Dermis microvascular lymphatic vessel endothelial cell (primary cell): Measurements from ENCODE around the gene TTC3. TPM values are rescaled to one million over a fixed set of nuclear protein-coding genes. Genes with fewer than 3 reads are reported as not detected.
"Not testable (repeated sequence)": the region's sequence is repeated elsewhere in the genome, so short reads cannot be mapped to it uniquely, and the experiment has no call there.

Source experiments
- DNase-seq, 2 donors: peaks; one replicate each; pipeline versions ENCODE4 v3.0.0 to v3.0.0-alpha.2; 2010; ENCODE audit warnings: low read depth in 2 of 2
- total RNA-seq: library from RNA; depleted of rRNA; stranded (reverse); fragments of >200 nt; gene quantifications from 2 replicates; pipeline ENCODE4 v1.2.1, GENCODE V29; 2014

TTC3 gene, protein sequence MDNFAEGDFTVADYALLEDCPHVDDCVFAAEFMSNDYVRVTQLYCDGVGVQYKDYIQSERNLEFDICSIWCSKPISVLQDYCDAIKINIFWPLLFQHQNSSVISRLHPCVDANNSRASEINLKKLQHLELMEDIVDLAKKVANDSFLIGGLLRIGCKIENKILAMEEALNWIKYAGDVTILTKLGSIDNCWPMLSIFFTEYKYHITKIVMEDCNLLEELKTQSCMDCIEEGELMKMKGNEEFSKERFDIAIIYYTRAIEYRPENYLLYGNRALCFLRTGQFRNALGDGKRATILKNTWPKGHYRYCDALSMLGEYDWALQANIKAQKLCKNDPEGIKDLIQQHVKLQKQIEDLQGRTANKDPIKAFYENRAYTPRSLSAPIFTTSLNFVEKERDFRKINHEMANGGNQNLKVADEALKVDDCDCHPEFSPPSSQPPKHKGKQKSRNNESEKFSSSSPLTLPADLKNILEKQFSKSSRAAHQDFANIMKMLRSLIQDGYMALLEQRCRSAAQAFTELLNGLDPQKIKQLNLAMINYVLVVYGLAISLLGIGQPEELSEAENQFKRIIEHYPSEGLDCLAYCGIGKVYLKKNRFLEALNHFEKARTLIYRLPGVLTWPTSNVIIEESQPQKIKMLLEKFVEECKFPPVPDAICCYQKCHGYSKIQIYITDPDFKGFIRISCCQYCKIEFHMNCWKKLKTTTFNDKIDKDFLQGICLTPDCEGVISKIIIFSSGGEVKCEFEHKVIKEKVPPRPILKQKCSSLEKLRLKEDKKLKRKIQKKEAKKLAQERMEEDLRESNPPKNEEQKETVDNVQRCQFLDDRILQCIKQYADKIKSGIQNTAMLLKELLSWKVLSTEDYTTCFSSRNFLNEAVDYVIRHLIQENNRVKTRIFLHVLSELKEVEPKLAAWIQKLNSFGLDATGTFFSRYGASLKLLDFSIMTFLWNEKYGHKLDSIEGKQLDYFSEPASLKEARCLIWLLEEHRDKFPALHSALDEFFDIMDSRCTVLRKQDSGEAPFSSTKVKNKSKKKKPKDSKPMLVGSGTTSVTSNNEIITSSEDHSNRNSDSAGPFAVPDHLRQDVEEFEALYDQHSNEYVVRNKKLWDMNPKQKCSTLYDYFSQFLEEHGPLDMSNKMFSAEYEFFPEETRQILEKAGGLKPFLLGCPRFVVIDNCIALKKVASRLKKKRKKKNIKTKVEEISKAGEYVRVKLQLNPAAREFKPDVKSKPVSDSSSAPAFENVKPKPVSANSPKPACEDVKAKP (N-terminal part only)
- total RNA-seq = 87.8 and 120 TPM in 2 replicates

DNA sequence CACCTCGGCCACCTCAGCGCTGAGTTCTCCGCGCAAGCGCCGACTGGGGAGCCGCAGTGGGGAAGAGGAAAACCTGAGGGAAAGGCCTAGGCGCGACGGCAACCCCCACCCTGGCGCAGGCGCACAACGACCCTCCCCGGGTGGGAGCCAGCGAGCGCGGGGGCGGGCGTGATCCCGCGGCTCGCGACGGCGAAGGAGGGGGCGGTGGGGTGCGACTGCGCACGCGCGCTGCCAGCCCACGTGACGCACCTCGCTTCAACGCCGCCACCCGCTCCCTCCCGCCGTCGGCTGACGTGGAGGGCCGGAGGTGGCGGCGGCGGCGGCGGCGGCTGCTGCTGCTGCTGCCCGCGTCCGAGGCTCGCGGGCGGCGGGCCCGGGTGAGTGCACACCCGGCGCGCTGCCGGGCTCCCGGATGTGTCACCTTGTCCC is at the start of gene TTC3, which contains the start of gene PIGP:
Gene TTC3 (plus strand): TSS at position 267 of the 429 bp plus-strand sequence. CDS start 14,004 bp downstream, outside the sequence.
Gene PIGP (minus strand): TSS at position 84 of the 429 bp plus-strand sequence. CDS start 556 bp downstream, outside the sequence.
- DNase-seq = peak; percentile 87 to 96

DNA sequence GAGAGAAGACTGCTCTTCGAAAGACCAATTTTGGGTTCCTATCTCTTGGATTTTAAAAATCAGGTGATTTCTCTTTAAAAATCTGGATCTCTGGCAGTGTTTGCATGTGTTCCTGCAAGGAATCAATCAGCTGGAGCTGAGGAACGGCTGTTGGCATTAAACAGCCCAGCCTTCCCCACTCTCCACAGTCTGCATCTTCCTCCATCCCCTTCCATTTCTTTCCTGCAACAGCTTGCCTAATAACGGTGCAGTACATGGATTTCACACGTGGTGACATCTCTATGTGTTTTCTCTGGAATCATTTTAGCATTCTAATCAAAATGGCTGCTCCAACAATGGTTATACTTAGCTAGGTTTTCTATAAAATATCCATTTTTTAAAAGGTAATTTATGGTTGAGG is 46.6 kb upstream of the TTC3 start:
- DNase-seq = no peak

DNA sequence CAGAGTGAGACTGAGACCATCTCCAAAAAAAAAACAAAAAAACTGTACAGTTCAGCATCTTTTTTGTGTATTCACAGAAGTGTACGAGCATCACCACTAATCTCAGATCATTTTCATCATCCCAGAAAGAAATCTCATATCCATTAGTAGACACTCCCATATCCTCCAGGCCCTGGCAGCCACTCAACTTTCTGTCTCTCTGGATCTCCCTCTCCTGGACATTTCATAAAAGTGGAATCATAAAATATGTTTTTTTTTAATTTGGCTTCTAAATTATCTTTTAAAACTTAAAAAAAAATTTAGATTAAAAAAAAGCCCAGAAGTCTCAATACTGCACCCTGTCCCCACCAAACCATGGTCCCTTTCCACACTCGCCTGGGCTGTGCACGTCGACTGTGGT is 44.5 kb upstream of the TTC3 start:
- DNase-seq = no peak

DNA sequence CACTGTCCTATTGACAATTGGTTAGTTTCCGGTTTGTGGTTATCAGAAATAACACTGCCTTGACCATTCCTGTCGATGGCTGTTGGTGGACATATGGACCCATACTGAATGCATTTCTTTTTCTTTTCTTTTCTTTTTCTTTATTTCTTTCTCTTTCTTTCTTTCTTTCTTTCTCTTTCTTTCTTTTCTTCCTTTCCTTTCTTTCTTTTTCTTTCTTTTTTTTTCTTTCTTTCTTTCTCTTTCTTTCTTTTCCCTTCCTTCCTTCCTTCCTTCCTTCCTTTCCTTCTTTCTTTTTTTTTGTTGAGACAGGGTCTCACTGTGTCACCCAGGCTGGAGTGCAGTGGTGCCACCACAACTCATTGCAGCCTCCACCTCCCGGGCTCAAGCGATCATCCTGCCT is 42.2 kb upstream of the TTC3 start:
- DNase-seq = no peak

DNA sequence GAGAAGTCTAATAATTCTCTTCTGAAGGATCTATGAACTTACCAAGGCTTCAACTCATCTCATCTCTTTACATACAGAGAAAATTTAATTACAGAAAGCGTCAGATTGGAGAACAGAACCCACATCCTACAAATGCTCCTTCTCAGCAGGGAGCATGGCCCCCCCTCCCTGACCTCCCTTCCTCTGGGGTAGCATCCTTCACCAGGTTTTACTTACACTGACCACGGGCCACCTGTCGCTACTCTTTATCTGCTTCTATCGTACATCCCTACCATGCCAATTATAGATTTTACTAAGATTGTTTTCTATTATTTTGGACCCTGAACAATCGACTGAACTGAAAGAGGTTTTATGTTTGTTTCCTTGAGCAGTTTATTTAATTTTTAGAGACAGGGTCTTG is 40.8 kb upstream of the TTC3 start:
- no peak for DNase-seq

DNA sequence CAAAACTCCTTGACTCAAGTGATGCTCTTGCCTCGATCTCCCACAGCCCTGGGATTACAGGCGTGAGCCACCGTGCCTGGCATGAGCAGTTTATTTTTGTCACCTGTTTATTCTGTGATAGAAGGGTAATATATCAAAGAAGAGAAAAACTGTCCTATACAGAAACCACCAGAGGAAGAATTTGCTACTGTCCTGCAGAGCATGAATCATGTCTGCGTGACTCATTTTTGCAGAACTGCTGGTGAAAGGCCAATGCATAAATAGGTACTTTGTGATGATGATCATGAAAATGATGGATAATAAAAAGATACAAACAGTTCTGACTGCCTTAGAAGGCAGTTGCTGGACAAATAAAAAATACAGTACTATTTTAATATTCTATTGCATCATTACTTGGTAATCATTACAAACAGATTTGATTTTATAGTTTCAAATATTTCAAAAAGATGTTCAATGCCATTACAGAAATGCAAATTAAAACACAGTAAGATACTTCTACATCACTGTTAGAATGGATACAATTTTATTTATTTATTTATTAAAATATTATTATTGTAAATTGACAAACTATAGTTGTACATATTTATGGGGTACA is 40.1 kb upstream of the TTC3 start:
- DNase-seq = peak in 1 of 2 donors; percentile 41

DNA sequence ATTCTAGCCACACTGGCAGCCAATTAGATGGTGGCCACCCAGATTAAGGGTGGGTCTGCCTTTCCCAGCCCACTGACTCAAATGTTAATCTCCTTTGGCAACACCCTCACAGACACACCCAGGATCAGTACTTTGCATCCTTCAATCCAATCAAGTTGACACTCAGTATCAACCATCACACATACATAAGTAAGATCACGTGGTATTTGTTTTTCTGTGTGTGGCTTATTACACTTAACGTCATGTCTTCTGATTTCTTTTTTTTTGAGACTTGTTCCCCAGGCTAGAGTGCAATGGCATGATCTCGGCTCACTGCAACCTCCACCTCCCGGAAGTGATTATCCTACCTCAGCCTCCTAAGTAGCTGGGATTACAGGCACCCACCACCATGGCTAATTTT is 38.7 kb upstream of the TTC3 start:
- DNase-seq = not testable (repeated sequence)

DNA sequence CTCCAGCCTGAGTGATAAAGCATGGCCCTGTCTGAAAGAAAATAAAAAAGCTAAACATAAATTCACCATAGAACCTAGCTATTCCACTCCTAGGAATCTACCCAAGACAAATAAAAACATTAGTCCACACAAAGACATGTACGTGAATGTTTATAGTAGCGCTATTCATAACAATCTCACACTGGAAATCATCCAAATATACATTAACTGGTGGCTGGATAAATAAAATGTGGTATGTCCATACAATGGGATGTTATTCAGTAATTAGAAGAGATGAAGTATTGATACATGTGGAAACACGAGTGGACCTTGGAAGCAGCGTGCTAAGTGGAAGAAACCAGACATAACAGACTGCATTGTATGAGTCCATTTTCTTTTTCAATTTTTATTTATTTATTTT is 36.9 kb upstream of the TTC3 start:
- DNase-seq = no peak

DNA sequence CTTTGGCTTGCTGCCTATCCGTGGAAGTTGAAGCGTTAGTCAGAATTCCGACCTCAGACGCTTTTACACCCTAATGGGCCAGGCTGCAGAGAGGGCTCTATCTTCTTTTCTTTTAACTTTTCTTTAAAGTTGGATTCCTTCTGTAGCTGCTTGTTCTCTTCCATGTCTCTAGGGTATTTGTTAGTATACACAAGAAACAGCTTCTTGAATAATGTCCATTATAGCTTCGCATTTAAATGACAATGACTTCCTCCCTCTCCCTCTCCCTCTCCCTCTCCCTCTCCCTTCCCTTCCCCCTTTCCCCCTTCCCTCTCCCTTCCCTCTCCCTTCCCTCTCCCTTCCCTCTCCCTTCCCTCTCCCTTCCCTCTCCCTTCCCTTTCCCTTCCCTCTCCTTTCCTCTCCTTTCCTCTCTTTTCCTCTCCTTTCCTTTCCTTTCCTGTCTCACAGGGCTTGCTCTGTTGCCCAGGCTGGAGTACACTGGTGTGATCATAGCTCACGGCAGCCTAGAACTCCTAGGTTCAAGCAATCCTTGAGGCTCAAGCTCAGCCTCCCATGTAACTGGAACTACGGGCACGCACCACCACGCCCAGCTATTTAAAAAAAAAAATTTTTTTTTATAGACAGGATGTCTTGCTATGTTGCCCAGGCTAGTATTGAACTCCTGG is 33.5 kb upstream of the TTC3 start:
- DNase-seq = no peak

DNA sequence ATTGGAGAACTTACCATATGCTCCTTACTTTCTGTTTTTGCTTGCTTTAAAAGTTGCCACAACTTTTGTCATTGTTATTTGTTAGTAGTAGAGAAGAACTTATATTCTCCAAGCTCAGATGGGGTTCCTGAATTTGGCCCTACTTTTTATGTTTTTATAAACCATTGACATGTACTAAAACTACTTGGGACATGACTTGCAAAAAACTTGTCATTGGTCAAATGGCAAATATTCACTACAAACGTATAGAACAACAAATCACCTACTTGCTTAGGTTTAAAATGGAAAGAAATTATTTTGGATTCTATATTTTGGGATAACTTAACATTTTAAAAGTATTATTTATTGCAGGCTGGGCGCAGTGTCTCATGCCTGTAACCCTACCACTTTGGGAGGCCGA is 32.8 kb upstream of the TTC3 start:
- DNase-seq = no peak

DNA sequence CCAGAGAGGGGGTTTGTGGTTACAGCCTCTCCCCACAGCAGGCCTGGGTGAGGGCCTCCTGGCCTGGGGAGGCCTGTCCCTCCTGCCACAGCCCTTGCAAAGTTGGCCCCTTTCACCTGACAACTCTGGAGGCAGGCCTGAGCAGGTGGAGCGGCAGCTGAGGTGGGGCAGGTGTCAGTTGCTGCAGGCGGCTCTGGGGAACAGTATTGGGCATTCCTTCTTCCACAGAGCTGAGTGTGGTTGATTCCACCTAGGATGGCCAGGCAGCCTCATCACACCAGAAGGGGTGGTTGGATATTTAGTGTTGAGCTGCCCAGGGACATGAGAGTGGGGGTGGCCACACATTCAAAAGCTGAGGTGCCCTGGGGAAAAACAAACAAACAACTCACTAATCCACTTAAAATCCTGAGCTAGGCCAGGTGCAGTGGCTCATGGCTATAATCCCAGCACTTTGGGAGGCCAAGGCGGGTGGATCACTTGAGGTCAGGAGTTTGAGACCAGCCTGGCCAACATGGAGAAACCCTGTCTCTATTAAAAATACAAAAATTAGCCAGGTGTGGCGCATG is 31.3 kb upstream of the TTC3 start:
- no peak for DNase-seq

DNA sequence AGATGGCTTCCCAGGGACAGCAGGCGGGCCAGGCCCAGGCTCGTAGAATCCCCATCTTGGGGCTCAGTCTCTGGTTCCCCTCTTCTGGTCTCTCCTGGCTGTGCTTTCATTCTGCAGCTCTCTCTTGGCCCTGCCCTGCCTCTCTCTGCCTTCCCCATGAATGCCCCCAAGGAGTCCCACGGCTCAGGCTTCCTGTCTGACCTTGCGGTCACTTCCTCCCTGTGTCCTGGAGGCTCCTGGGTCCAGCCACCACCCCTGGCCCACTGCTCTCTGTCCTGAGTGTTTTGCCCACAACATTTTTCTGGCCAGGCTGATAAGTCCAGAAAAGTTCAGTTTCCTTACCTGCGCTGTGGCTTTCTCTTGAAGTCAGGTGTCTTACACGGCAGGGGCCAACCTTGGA is 29.2 kb upstream of the TTC3 start:
- no peak for DNase-seq

DNA sequence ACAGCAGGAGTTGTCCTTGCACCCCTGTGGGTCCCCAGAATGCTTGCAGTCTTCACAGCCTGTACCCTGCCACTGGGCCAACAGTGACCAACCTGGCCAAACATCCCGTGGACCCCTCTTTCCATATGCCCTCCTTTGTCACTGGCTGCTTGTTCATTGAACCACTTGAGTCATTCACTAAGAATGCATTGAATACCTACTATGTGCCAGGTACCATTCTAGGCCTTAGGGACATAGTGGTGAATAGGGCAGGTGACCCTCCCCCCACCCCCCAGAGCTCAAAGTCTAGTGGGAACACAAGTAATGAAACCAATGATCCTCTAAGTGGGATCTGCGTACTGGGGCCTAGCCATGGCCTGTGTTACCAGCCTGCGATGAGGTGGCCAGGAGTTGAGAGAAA is 28.4 kb upstream of the TTC3 start:
- DNase-seq = no peak

DNA sequence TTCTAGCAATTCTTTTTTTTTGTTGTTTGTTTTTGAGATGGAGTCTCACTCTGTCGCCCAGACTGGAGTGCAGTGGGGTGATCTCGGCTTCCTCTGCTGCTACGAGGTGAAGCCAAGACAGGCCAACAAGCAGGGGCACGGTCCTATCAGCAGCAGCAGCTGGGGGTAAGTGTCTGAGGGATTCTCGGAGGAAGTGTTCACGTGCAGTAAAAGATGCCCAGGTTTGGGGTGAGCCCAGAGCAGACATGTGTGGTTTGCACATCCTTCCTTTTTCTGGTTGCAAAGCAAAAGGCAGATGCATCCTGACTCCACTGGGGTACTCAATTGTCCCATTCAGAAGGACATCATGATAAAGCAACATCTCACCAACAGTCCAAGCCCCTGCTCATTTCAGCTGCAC is 27.9 kb upstream of the TTC3 start:
- DNase-seq = no peak

DNA sequence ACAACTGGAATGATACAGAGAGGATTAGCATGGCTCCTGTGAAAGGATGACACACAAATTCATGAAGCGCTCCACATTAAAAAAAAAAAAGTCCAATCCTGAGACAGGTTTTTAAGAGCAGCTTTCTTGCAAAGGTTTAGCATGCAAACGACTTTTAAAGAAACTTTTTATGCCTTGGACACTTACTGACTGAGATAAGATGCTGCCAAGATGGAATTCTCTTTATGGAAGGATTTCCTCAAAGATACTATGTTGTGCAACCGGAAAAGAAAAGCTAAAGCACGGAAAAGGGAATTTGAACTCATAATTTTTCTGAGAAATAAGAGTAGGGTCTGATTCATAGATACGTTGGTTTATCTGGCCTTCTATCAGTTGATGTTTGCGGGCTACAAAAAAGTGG is 27.5 kb upstream of the TTC3 start:
- DNase-seq = no peak

DNA sequence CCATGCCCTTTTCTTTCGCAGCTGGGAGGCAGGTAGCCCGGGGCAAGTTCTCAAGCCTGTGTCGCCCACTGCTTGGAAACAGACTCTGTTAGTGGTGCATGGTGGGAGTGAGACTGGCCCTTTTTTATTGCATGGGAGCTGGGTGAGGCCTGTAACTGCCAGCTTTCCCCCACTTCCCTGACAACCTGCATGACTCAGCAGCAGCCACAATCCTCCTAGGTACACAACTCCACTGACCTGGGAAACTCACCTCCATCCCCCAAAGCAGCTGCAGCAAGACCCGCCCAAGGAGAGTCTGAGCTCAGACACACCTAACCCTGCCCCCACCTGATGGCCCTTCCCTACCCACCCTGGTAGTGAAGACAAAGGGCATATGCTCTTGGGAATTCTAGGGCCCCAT is 26.0 kb upstream of the TTC3 start:
- DNase-seq = no peak

DNA sequence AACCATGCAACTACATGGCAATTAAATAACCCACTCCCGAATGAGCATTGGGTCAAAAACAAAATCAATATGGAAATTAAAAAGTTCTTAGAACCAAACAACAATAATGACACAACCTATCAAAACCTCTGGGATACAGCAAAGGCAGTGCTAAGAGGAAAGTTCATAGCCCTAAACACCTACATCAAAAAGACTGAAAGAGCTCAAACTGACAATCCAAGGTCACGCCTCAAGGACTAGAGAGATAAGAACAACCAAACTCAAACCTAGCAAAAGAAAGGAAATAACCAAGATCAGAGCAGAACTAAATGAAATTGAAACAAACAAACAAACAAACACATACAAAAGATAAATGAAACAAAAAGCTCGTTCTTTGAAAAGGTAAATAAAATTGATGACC is 23.3 kb upstream of the TTC3 start:
- DNase-seq = not testable (repeated sequence)

DNA sequence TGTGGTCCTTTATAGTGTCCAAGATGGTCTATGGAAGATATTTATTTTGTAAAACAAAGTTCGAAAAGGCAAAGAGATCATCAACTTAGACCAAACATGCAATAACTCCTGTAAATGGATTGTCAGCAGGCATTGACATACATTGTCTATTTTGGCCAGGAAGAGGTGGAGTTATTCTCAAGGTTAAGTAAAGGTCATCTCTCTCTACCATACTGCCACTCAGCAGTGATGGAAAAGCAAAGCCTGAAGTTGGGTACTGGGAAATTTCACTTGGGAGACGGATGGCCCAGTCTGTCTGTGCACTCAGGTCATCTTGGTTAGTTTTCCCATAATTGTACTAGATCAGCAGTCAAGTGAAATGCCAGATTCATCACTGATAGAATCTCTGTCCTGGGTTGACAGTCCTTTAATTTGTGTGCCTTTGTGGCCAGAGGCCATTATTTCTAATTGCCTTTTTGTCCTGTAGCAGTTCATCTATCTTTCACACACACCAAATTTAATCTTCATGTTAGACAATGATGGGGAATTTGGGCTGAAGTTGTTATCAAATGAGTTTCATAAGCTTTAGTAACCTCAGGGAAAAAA is 17.7 kb upstream of the TTC3 start:
- no peak for DNase-seq

DNA sequence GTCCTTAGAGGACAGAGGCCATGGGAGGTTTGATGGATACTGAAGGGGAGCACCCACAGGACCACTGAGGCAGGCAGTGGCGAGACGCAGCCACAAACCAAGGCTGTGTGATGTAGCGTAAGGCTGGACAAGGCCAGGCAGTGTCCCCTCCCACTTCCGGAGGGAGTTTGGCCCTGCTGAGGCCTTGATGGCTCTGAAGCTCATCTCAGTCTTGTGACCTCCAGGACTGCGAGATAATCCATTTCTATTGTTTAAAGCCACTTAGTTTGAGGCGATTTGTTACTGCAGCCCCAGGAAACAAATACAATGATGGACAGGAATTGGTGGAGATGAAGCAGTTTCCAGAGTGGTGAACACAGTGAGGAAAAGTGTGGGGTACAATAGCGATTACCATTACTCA is 15.4 kb upstream of the TTC3 start:
- no peak for DNase-seq

DNA sequence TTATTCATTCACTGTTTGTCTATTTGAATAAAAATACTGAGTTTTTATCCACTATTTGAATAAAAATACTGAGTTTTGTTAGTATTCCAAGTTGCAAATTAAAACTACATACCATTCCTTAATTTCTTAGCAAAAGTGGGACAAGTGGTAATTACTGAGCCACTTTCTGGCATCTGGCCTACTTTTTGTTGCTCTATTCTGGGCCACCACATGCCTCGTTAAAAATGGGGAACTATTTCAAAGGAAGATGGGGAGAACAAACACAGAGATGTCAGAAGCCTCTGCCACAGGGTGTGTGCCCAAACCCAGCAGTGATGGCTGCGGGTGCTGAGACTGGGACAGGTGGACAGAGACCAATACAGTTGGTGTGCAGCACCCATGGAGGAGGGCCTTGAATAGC is 14.8 kb upstream of the TTC3 start:
- no peak for DNase-seq
